GM20431 (cell line): Measurements from ENCODE around the gene RREB1.

Experiments used
- in situ Hi-C: fragments of 300-500 bp; cut with MseI, MboI; formaldehyde crosslinking; loops from one replicate; pipeline ENCODE4 v1.15.0; 2020; ENCODE audit warnings: low sequenced_read_pairs; ENCODE audit not compliant: unreplicated experiment

The RREB1 gene

DNA sequence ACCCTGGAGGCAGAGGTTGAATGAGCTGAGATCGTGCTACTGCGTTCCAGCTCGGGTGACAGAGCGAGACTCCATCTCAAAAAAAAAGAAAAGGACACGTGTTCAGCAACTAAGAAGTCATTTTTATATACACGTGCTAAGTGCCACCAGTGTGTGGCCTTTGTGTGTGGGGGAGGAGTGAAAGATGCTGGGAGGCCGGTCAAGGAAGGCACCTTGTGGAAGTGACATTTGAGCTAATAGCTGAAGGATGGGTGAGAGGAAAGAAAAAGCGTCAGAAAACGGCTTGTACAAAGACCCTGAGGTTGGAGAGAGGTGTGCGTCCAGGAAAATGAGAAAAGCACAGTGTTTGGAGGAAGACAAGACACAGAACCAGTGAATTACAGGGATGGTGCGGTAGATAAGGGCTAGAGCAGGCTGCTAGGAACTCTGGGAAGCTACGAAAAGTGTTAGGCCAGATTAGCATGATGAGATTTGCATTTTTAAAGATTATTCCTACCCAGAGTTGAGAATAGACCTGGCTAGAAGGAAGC, 11.6 kb downstream of the RREB1 start:
- in situ Hi-C loops: no loop called here

DNA sequence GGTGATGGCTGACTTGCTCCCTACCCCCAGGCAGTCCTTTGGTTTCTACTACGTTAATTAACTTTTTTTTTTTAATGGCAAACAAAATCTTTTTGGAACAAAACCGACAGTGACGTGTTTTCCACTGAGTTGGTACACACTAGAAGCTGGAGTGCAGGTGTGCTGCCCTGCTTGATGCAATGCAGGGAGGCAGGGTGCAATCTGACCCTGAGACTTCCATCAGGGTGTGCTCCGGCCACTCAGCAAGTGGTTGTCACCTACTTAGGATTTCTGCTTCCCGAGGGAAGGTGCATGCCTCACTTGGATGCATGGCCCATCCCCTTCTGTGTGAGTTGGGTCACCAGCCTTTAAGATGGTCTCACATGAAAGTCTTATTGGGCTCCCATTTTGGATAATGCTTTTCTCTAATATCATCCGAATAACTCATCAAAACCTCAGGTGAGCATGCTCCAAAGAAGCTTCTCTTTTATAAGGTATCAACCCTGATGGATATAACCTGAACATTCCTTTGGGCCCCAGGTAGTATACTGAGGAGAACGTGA, 14.0 kb downstream of the RREB1 start:
- in situ Hi-C loops: no loop called here

DNA sequence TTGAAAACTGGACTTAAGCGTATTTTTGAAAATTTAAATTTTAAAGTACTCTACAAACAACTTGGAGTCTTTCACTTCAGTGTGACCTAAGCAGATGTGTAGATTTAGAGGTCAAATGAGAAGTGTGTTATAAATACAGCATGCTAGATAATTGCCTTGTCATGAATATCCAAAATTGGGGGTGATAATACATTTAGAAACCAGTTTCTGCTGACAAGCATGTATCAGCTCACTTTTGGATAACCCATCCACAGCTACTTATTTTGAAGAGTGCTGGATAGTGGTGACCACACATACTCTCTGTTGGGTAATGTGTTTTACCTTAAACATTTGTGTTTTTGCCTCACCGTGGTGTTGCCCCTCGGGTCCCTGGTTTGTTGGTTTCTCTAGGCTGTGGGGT, 14.9 kb downstream of the RREB1 start:
- in situ Hi-C loops: no loop called here

DNA sequence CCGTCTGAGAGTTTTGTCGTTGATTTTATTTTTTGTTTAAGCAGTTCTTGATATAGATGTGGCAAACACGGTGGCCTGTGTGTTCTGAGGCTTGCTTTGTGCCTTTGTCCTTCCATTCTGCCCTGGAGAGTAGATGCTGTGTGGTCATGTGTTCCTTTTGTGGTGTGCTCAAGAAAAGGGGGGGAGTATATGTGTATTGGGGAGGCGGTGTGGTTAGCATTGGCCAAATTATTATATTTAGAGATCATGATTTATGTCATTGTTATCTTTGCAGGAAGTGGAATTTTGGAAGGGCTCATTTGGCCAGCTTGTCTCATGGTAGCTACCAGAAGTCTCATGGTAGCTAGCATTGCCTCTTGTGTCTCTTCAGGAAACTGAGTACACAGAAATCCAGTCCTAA, 16.4 kb downstream of the RREB1 start:
- in situ Hi-C loops: no loop called here

DNA sequence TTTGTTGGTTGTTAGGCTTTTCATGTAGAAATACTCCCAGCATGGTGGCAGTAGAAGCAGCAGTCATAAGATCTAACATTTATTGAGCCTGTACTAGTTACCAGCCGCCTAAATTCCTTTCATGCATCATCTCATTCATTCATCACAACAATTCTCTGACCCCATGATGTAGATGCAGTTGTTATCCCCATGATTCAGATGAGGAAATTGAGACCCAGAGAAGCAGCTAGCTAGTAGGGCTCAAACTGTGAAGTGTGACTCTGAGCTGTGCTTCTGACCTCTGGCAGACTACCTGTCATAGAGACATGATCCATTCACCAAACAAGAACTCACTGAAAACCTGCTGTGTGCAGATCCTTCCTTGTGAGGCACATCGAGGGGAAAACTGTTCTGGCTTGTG, 16.9 kb downstream of the RREB1 start:
- in situ Hi-C loops: no loop called here

DNA sequence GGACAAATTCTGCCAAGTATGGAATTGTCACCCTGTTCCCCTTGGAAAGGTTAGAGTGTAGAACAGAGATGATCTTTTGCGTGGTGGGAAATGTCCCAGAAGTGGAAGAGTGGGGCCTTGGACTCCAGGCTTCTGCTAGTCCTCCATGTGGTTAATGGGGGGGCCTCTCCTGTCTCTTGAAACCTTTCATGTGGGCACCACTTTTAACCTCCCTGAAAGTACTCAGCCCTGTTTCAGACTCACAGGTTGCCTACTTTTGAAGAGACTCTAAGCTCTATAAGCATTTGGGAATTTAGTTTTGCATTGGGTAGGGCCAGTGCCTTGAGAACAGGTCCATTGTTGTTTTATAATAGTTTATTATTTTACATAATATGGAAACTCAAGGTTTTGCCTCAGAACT, 17.5 kb downstream of the RREB1 start:
- in situ Hi-C loops: no loop called here

DNA sequence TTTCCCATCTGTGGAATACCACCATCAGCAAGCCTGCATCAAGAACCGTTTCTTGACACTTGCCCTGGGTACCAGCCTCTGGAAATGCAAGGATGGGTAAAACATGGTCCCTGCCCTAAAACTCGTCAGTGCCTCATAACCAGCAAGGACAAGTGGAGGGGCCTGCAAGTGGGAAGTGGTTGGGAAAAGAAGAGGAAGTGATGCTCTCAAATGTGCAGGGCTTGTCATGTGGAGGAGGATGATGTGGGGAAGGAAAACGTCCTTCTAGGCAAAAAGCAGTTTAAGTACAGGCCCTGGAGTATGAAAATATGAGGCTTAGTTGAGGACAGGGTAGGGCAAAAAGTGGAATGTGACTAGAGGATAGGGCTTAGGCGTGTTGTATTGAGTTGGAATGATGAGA, 19.0 kb downstream of the RREB1 start:
- in situ Hi-C loops: no loop called here

DNA sequence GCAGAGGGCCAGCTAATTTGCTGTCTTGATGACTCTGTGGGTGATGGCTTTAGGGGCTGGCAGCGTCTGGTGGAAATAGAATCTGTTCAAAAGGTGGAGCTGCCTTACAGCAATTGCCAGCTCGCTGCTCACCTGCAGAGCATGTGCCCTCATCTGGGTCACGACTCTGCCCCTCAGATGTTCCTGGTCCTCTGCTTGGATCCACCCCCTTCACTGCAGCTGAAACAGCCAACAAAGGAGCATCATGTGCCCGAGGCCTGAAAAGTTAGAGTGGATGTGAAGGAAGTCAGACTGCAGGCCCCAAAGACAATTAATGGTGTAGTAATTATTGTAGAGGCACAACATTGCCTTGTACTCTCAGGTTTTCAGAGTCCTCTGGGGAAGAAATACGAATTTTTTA, 19.9 kb downstream of the RREB1 start:
- in situ Hi-C loops: no loop called here

DNA sequence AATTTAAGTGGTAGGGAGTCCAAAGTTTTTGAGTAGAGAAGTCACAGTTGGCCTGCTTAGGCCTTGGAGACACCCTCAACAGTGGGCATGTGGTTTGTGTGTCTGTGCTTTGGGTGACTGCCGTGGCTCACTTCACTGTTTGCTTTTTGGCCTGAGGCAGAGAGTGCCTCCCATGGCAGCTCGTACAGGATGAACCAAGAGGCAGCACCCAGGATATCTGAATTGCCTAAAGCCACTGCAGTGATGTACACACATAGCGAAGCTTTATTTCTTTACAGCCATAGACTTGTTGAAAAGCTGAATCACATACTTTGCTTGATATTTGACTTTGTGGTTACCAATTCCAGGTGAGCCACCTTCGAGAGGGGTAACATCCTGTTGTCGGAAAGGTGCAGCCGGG, 21.6 kb downstream of the RREB1 start:
- in situ Hi-C loops: no loop called here

DNA sequence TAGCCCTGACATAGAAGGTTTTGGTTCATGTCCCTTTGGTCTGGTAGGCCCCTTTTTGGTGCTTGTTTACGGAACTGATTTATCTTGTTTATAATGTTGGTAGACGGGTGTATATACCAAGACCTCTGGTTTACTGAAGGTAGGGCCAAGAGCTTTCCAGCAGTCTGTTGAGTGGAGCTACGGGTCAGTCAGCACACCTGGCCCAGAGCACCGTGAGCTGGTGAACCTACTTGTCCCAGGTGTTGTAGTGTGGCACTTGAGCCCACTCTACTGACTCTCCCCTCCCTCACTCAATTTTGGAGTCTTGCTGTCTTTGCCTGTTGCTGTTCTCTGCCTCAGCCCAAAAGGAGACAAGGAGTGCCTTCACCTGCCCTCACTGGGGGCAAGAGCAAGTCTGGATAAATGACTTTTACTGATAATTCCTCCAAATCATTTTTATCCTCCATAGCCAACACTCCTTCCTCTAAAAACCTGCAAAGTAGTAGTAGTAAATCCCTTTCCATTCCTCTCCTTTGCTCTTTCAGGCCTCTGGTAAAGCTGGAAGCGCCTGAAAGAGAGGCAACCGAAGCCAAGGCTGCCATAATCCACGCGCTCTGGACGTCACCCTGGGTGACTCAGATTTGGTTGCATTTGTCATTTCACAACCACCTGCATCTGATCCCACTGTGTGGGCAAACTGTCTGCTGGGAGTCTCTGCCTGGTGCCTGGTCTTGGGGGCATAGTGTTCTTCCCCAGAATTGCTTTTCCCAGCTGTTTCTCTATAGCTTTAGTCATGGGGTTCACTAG, 22.2 kb downstream of the RREB1 start:
- in situ Hi-C loops: no loop called here

DNA sequence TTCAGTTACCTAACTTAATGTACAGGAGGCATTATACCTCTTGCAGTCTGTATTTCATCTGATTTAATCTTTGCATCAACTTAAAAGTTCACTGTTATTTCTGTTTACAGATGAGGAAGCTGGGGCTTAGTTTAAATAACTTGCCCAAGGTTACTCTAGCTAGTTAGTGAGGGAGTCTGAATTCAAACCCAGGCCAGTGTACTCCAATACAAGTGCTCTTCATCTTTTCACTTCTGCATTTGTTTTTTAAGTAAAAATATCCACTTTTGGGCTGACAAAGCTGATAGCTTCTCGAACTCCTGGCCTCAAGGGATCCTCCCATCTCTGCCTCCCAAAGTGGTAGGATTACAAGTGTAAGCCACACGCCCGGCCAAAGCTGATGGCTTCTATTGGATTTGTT, 23.6 kb downstream of the RREB1 start:
- in situ Hi-C loops: no loop called here

DNA sequence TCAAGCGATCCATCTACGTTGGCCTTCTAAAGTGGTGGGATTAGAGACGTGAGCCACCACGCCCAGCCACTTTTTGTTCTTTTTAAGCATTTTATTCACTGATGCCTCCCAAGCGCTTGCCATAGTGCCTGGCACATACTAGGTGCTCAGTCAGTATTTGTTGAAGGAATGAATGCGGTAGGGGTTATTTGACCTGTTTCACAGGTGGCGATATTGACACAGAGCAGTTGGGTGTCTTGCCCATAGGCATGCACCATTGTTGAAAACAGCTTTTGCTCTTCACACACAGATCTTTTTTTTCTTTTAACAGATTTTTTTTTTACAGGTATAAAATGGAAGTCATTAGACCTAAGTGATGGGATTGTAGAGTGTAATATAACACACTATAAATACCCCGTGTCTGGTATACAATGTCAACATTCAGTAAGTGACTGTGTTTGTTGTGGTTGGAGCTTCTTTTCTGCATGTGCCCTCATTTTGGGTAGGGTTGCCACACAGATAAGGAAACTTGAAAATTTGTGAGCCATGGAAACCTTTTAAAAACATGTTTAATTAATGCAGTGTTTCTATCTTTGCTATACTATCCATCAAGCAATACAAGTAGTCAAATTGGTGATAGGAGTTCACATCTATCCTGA, 24.8 kb downstream of the RREB1 start:
- in situ Hi-C loops: no loop called here

DNA sequence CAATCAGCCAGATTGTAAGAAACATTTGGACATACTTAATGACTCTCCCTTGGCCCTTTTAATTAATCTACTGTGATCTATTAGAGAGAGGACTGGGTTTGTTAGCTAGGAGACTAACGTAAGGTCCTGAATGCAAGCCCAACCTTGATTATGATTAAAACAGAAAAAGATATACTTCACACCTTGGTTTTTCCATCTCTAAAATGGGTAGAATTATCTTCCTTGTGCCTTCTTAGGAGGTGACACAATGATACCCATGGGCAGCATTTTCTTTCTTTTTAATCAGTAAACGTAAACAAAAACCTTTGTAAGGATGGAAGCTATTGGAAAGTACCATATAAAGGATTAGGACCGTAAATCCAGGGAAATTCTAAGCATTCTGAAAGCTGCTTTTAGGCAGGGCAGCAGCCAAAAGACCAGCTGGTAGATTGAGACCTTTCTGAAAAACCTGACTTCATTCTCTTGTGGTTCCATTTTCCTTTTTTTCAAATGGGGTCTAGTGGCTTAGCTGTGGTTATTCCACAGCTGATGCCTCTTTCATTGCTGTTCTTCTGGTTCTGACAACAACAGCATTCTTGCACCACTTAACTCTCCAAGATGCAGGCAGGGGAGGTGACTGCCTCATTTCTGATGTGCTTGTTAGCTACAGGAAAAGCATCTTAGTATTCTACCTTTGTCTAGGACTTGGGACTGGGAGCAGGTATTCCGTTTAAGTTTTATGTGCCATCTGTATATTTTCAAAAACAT, 27.4 kb downstream of the RREB1 start:
- in situ Hi-C loops: no loop called here

DNA sequence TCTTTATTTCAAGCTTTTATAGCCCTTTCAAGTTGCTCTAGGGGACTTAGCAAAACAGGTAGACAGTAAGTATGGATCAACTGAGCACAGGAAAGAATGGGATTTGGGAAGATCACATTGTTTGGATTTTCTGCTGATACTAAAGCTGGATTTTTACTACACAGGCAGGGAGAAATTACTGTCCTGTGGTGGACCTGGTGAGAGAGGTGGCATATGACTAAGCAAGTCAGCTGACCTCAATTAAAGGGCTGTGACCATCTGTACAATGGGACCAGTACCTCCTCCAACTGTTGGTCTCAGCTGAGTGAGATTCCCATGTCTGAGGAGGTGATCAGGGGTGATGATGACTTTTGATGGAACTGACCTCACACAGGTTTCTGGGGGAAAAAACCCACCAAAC, 28.0 kb downstream of the RREB1 start:
- in situ Hi-C loops: no loop called here

DNA sequence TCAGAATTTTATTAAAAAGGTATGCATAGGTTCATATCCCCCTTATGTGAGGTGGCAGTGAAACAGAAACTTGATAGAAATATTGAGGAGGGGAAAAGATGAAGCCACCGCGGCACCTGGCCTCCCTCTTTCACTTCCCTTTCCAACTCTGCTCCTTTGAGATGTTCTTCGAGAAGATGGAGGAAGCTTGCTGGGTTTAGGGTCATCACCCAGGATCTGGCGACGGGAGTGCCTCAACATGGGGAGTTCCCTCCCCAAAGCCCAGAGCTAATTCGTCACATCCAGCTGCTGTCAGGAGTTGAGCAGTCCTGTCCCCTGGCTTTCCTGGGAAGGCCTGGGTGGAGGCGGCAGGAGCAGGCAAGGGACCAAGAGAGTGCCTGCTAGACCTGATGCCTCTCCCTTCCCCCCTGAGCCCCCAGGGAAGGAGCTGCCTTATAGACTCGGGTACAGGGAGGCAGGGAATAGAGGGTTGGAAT, 29.1 kb downstream of the RREB1 start:
- in situ Hi-C loops: no loop called here

DNA sequence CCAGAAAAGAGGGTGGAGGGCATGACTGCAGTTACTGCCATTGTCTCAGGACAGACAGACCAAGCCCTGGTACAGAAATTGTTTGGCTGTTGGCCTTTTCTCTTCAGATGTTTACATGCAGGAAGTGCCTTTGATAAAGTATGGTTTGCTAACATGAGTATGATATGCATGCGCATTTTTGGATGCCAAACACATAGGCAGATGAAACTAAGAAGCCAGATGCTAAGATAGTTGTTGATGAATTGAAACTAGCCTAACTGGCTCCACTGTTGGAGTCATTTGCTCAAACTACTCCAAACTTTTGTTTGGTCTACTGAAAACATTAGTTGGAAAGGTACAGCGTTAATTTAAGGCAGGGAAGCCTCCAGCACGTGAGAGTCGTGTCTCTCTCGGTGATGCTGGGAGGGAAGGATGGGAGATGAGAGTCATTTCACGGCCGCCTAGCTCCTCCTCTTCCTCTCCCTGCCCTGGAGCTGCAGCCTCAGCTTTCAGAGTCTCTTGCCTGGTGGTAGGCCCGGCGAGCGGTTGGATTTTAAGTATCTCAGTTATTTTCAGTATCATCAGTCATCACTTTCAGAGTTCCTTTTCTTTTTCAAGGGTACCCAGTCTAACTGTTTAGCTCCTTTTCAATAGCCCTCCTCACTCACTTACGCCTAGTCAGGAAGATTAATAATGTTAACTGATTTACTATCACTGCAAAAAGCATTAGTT, 29.7 kb downstream of the RREB1 start:
- in situ Hi-C loops: no loop called here

DNA sequence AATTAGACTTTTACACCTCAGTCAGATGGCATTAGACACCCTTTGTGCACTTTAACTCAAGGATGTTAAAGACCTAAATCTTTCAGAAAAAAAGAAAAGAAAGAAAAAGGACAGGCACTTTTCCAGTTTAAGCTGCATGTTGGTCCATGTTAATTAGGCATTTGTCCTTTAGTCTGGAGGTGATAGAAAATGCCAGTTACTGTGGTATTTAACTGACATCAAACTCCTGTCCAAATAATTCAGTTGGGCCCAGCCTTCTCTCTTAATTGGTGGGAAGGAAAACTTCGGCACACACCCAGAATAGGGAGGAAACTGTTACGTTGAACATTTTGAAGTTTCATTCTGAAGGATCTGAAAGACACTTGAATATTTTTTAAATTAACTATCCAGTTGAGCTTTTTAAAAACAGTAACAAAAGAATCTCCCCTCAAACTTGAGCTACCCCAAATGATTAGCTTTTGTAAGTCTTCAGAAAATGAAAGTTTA, 30.3 kb downstream of the RREB1 start:
- in situ Hi-C loops: no loop called here

DNA sequence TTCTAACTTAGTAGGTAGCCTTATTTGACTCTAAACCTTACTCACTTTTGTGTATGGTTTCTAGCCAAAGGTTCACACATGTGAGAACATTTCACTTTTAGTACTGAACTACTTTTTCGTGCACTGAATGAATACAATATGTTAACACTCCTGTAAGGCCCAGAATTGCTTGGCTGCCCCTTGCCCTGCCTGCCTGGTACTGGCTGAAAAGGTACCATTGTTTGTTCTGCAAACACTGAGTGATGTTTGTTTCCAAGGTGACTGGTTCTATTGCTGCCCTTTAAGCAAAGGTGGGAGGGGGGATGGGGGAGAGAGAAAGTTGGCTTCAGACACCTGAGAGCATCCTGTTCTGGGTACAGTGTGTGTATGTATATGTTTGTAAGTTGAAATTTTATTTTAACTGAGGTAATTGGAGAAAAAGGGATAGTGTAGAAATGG, 31.2 kb downstream of the RREB1 start:
- in situ Hi-C loops: no loop called here

DNA sequence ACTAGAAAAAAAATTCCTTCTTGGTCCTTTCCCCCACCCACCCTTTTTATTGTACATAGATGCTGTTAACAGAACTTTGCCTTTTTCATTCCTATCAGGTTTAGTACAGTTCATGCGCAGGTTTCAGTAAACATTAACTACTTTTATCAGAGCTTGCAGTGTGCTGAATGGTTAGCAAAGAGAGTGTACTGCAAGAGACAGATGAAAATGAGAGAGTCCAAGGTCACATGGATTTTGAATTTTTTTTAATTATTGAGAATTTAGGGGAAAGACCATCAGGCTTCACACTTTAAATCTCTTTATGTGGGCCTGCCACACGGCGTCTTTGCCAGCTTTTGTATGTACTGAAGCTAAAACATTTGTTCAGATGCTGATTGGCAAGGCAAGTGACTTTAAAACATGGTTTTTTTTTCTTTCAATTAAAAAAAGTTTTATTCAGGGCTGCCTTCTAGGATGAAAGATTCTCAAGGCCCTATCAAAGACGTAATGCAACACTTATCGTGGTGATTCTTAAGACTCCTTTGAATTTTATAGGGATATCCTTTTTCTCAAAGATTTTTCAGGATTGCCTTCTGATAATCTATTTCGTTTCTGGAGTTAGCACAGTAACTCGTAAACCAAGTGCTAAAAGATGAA, 32.2 kb downstream of the RREB1 start:
- in situ Hi-C loops: no loop called here
